ENCODE results near the gene ATP5F1B.
A peak's percentile ranks its signal among the peaks of the same experiment; 100 is the strongest.

The ATP5F1B gene

DNA sequence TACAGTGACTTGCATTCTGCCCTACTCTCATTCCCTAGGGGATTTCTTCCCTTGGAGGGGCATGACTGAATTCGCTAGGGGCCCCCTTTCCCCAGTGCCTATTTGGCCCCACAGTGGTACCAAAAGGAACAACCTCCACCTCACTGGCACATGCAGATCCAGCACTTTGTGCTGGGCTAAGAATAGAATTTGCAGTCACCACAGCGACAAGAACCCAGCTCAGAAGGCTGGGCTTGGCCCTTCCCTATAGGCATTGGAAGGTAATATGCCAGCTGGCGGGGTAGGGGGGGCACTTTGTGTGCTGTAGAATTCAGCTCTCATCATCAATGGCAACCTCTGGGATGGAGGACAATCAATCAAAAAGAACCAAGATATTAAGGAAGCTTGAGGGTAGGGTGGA lies 29.5 kb downstream of the ATP5F1B start:
- DNase-seq: no peak

DNA sequence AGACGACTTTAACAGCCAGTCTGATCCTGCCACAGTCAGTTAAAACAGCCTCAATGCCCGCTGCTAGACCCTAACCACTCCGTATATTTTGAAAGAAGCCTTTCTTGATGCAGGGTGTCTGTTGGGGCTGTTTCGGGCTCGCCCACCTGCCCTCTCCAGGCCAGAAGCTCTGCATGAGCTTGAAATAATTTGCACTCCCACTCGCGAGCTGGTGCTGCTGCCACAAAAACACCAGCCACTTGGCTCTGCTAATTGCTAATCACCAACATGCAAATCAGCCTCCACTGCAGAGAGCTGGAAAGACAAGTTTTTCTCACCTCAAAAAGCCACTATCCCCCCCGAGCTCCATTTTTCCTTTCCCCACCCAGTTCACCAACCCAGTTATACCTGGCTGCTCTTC lies 31.2 kb downstream of the ATP5F1B start:
- DNase-seq: no peak

DNA sequence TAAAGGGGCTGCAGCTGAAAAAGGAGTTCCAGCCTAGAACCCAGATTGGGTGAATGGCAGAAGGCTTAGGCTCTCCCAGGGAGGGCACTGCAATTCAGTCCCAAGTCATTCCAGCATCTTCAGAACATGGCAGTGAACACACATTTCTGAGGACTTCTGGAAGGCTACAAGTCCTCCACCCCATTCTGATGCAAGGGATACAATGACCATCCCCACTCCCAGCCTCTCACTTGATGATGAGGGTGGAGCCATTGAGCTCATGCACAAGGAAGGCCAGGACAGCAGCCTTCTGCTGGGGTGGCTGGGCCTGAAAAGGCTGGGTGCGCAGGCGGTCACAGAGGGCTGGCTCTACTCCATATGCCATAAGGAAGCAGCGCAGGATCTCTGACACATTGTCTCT lies 41.4 kb downstream of the ATP5F1B start:
- no peak for DNase-seq

DNA sequence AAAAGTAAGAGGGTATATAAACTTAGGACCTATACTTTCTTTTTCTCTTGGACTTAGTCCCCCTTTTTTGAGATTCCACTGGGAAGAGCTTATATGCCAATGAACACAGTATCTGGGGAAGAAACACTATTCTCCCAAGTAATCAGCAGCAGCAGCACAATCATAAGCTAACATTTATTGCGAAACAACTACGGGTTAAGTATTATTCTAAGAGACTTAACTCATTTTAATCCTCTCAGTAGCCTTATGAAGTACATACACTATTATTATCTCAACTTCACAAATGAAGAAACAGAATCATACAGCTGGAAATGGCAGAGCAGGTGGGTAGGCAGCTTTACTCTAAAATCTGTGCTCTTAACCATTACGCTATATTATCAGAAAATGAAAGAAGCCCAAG lies 43.5 kb downstream of the ATP5F1B start:
- DNase-seq: no peak

DNA sequence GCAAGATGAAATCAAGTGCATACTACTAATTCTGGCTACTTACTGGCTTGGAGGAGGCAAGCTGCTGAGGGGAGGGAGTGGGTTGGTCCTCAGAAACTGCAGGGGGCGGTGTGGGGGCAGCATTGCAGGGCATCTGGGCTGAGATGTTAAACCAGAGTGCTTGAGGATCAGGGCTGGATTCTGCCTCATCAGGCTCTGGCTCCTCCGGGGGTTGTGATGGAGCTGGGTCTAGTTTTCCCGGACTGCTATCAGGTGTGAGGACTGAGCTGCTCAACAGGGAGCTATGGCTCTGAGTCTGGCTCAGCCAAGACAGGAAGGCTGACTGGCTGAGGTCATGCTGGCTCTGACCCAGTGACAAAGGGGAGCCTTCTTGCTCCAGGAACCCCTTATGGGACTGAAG lies 44.3 kb downstream of the ATP5F1B start:
- peak in 1 of 5 experiments; percentile 30 for DNase-seq

DNA sequence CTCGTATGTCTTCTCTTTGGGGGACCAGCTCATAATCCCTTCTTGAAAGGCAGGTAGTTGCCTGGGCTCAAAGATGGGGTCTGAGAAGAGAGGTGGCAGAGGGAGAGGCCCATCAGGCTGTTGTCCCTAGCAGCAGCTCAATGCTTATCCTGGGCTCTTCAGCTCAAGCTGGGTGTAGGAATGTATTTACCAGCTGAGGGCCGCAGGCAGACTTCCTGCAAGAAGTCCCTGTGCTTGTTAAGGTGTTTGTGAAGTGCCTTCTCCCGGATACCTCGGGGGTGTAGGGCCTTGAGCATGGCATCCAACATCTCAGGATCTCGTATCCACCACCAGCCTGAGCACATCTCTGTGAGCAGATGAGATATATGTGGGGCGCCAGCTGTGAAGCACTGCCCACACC lies 45.0 kb downstream of the ATP5F1B start:
- DNase-seq: no peak

DNA sequence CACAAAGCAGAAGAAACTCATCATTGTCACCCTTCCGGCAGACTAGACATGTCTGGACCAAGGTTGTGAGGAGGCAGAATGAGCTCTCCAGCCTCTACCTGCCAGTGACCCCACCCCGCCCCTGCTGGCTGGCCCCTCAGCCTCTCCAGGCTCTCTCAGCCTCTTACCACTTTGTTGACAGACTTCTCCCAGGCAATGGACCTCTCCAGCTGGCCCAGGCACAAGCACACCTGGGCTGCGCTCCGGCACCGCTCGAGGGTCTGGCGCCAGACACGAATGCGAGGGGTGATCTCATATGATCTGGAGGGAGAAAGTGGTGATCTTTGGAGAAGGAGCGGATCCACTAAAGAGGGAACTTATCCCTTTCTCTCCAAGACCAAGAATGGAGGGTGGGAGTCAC lies 46.0 kb downstream of the ATP5F1B start:
- no peak for DNase-seq

DNA sequence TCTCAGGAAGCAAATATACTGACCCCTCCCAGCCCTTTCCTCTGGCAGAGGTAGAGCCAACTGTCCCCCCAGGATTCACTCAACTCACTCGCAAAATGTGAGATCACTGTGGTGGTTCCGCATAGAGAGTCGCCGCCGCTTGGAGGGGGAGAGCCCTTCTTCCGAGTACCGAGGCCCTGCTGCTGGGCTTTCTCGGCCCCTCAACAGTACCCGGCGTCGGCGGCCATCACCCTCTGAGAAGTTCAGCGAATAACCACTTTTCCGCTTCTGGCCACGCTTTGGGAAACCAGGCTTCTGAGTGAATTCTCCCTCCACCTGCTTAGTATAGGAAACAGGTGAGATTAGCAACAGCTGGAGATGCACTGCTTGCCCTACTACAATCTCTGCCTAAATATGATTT lies 46.7 kb downstream of the ATP5F1B start:
- DNase-seq: no peak

DNA sequence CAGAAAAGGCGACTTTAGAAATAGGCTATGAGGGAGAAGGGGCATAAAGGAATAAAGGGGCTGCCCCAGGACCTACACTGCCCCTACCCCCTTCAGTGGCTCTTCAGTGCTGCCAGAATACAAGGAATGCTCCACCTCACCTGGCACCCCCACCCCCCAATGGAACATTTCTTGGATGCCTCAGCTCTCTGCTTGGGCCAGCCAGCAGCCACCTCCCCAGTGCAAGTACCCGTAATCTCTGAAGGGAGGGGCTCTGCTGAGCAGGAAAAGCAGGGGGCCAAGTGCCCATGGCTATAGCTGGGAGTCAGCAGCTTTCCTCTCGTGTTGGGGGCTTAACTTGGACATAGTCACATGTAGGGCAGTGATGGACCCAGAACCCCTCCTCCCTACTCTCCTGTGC lies 49.0 kb downstream of the ATP5F1B start:
- no peak for DNase-seq

DNA sequence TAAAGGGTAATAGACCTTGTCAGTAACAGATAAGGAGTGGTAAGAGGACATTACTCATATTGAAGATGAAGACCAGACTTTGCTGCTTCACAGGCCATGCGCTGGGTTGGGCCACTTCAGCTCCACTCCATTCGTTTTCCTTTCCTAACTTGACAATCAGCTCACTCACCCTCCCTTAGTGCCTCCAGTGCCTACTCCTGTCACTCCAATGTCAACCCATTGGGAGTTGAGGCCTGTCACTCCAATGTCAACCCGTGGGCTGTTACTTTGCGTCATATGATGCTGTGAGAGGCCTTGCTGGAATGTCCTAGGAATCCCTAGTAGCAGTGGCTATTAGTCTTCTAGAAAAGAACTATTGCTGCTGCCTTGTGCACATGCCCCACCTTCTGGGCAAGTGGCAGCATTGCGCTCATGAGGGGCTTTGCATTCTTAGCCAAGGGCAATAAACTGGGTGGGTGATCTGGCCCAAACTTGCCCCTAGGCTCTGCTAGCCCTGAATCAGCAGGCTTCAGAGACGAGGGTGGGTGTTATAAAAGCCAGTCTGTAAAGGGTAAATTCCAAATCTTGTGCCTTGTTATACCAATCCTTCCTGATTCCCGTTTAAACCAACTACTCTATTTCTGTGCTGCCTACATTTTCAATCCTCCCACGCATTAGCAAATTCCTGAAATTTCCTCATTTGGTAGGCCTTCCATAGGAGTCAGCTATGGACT lies 51.7 kb downstream of the ATP5F1B start:
- peak; percentile 20 to 58 (median 39) for DNase-seq

DNA sequence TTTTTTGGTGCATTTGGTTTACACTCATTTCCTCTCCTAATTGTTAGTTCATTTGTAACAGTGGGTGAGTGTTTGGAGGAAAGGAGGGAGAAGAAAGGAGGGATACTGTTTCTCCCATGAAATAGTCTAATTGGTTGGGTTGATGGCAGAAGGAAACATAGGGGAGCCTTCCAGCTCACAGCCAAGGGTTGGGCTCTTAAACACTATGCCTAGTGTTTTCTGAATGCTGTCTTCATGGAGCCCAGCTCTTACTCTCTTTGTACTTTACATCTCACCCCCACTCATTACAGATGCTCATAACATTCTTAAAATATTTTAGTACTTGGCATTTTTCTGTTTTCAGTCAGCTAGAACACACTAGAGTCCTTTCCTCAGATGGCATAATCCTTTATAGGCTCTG lies 53.8 kb downstream of the ATP5F1B start:
- DNase-seq: no peak

DNA sequence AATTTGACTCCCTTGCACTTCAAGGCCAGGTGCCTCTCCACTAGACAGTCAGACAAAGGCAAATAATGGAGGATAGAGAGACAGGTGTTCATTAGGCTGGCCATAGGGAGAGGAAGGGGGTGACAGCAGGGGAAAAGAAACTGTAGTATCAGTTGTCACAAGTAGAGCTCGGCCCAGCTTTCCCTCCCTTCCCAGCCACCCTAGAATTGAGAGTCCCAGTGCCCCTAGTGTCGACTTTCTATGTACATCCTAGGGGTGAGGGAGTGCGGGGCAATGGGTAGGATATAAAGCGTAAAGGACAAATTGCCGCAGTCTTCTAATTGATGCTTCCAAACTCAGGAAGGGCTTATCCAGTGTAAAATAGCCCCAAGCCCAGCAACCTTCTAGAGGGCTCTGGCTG lies 54.7 kb downstream of the ATP5F1B start:
- DNase-seq: no peak

DNA sequence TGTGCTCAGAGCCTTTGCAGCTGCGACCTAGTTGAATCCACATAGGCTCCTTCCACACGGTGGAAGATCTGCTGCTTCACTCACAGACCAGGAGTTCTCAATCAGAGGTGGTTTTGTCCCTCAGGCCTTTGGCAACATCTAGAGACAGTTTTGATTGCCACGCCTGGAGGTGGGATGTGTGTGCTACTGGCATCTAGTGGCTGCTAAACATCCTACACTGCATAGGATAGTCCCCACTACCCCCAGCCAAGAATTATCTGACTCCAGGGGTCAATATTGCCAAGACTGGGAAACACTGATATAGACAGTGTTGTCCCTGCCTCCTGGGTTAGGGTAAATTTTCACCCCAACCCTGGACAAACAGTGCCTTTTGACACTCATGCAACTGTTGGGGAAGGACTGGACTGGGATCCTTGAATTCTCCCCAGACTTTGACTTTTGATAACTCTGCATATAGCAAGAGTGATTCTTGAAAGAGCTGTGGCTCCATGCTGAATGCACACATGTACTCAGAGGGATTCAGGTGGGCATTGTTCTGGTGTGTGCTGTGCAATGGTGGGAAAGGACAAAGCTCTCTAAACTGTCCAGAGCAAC lies 55.5 kb downstream of the ATP5F1B start:
- peak in 1 of 5 experiments; percentile 30 for DNase-seq

DNA sequence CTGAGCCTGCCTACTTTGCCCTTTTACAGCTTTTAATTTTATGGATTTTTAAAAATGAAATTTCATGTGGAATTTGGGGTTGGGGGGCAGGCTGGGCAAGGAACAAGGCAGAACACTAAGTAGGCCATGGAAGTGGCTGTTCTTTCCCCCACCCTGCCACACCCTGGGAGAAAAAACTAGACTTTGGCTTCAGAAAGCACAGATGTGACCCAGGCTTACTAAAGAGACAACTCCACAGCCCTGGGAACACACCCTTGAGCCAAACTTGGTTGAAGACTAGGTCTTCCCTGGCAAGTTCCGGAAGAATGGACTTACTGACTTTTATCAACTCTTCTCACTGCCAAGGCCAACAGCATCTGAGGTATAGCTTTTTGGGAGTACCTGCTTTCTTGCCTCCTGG lies 56.0 kb downstream of the ATP5F1B start:
- no peak for DNase-seq
